Adrenal gland (tissue), 12 donors: ENCODE measurements around the gene DCHS2. TPM values are rescaled to one million over a fixed set of nuclear protein-coding genes. Genes with fewer than 3 reads are reported as not detected.

Source experiments
- DNase-seq, 7 donors: peaks; one replicate each; pipeline ENCODE4 v3.0.0-alpha.2; 2019 to 2020
- H3K27ac ChIP-seq, 5 donors: fragments of 200-600 bp; sonication (generic) in 4 of 5; 1 replicate in 3 of 5; 2 replicates in 2 of 5; pipeline versions ENCODE4 v1.5.1 to v1.8.0; 2016 to 2020; ENCODE audit warnings: mild to moderate bottlenecking in 1 of 5
- H3K27me3 ChIP-seq: fragments of 200-600 bp; 2 replicates; pipeline ENCODE4 v1.8.0; 2021
- H3K36me3 ChIP-seq, 2 donors: fragments of 200-600 bp; replicated peaks in 1 of 2; 1 replicate in 1 of 2; 2 replicates in 1 of 2; pipeline versions ENCODE4 v1.5.1 to v1.8.0; 2018 to 2022
- H3K4me1 ChIP-seq, 2 donors: fragments of 200-600 bp; replicated peaks in 1 of 2; 1 replicate in 1 of 2; 2 replicates in 1 of 2; pipeline versions ENCODE4 v1.5.1 to v1.8.0; 2018 to 2021
- H3K4me3 ChIP-seq, 4 donors: fragments of 200-600 bp; sonication (generic) in 3 of 4; one replicate each; pipeline ENCODE4 v1.5.1; 2016 to 2018
- H3K9me3 ChIP-seq, 3 donors: fragments of 200-600 bp; sonication (generic) in 1 of 3; replicated peaks in 1 of 3; 1 replicate in 2 of 3; 2 replicates in 1 of 3; pipeline versions ENCODE4 v1.5.1 to v1.8.0; 2016 to 2021
- POLR2A ChIP-seq, 2 donors: fragments of 450-650 bp; IDR thresholded peaks; one replicate each; pipeline ENCODE4 v1.6.1; 2017; ENCODE audit warnings: antibody characterized with exemption in 2 of 2, mild to moderate bottlenecking in 2 of 2, moderate library complexity in 1 of 2
- WGBS, 4 donors: extraction: QIAGEN DNeasy Blood & Tissue Kit in 2 of 4; methylation state at CpG; one replicate each; pipeline versions ENCODE4 v1.1.5 to v1.1.7; 2013 to 2017; 5-methylcytosine and 5-hydroxymethylcytosine counted together
- intact Hi-C, 2 donors: fragments of 100-400 bp; cut with DNase I; formaldehyde crosslinking; loops; one replicate each; pipeline versions ENCODE4 v1.14.1 to v1.15.0; 2022 to 2023
- polyA plus RNA-seq, 3 donors: library from polyadenylated mRNA; stranded (reverse); fragments of 200-250 nt in 2 of 3; fragments of 350-450 nt in 1 of 3; fragmentation: Illumina TruSeq in 1 of 3; extraction: RNeasy Lipid Tissue Mini Kit (QIAGEN cat#74804) in 1 of 3; gene quantifications; one replicate each; pipeline ENCODE4 v1.2.3, GENCODE V29; 2013 to 2014
- total RNA-seq, 9 donors: library from RNA; depleted of rRNA in 4 of 9; stranded (reverse); fragments of >200 nt in 4 of 9; fragments of 120-200 nt in 1 of 9; fragmentation: NEBNext Ultra II Directional in 1 of 9; extraction: Animal tissue kit (Norgen Biotek cat#: 25700) in 1 of 9; gene quantifications; one replicate each; pipeline versions ENCODE4 v1.1.0 to v1.2.4, GENCODE V29; 2013 to 2023
- TF ChIP-seq, protein P1 (sequence below), 6 experiments: fragments of 450-650 bp in 4 of 6; fragments of 200-600 bp in 2 of 6; sonication (generic) in 1 of 6; IDR thresholded peaks; 1 replicate in 5 of 6; 2 replicates in 1 of 6; pipeline versions ENCODE4 v1.5.1 to v1.8.0; 2016 to 2021; ENCODE audit warnings: antibody characterized with exemption in 6 of 6, mild to moderate bottlenecking in 2 of 6, moderate library complexity in 1 of 6
- donor health status: healthy with polysubstance abuse.
- donor health status: Bipolar disorder and iron deficiency.
- donor health status: DM: yes; HTN: yes; CAD: no.
- donor health status: DM: no; HTN: no; CAD: no.
- donor health status: DM: no; HTN: no; CAD: no.
- donor health status: DM: yes; HTN: yes; CAD: no.

Gene DCHS2
- total and polyA plus RNA-seq, 12 donors: 0.06 to 3.3 (median 0.78) TPM; not detected in 1

DNA sequence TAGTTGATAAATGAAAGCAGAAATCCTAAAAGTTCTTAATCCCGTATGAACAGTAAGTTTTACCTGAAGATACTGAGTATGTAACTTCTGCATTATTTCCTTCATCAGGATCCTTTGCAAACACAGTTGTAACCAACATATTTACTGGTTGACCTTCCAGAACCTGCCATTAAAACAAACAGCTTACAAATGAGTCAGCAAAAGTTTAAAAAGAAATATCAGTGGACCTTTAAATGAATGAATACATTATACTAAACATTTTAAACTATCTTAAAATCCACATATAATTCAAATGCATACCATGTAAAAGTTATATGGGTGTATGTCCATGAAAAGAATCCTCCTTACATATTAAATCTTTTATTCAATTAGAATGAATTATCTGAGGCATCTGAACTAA, 163.6 kb downstream of the DCHS2 start:
- 56 to 79% (median 58%) methylated on average over 1 of the region's 1 CpG for WGBS, 4 donors
- TF ChIP-seq, protein P1, sequence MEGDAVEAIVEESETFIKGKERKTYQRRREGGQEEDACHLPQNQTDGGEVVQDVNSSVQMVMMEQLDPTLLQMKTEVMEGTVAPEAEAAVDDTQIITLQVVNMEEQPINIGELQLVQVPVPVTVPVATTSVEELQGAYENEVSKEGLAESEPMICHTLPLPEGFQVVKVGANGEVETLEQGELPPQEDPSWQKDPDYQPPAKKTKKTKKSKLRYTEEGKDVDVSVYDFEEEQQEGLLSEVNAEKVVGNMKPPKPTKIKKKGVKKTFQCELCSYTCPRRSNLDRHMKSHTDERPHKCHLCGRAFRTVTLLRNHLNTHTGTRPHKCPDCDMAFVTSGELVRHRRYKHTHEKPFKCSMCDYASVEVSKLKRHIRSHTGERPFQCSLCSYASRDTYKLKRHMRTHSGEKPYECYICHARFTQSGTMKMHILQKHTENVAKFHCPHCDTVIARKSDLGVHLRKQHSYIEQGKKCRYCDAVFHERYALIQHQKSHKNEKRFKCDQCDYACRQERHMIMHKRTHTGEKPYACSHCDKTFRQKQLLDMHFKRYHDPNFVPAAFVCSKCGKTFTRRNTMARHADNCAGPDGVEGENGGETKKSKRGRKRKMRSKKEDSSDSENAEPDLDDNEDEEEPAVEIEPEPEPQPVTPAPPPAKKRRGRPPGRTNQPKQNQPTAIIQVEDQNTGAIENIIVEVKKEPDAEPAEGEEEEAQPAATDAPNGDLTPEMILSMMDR (IDR thresholded peaks at IDR 0.05): no peak
- TF ChIP-seq POLR2A (IDR thresholded peaks at IDR 0.05): no peak
- DNase-seq: no peak
- peaks cover 0 to 4% of the 10 kb centered on the region in 2 donors for H3K4me1 ChIP-seq
- intact Hi-C loops: no loop called here
- no peaks in the 10 kb centered on the region for H3K36me3 ChIP-seq
- H3K4me3 ChIP-seq: no peak overlapping the region
- peaks cover 12% of the 10 kb centered on the region for H3K27me3 ChIP-seq
- no peaks in the 10 kb centered on the region for H3K9me3 ChIP-seq
- H3K27ac ChIP-seq: no peak overlapping the region

DNA sequence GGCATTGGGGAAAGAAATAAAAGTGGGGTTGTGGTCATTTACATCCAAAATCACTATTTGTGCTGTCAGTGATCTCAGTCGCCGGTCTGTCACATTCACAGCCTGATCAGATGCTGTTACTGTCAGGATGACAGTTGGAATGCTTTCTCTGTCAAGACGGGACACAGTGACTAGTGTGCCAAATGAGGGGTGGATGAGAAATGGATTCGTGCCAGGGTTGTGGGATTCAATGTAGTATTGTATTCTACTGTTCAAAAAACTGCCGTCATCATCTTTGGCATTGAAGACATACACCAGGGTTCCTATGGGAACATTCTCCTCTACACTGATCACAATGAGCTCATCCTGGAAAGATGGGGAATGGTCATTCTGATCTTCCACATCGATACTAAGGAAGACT, 171.1 kb downstream of the DCHS2 start:
- Histone ChIP-seq H3K36me3 (no peaks in the 10 kb centered on the region), H3K27me3 (no peaks in the 10 kb centered on the region), H3K9me3 (no peaks in the 10 kb centered on the region), H3K27ac (no peak overlapping the region), H3K4me3 (no peak overlapping the region), H3K4me1 (no peaks in the 10 kb centered on the region)
- 61 to 65% (median 64%) methylated on average over 6 of the region's 6 CpGs for WGBS, 4 donors
- intact Hi-C loops: no loop called here
- DNase-seq: no peak
- no peak for TF ChIP-seq POLR2A (IDR thresholded peaks at IDR 0.05)
- TF ChIP-seq, protein P1 (IDR thresholded peaks at IDR 0.05): no peak

DNA sequence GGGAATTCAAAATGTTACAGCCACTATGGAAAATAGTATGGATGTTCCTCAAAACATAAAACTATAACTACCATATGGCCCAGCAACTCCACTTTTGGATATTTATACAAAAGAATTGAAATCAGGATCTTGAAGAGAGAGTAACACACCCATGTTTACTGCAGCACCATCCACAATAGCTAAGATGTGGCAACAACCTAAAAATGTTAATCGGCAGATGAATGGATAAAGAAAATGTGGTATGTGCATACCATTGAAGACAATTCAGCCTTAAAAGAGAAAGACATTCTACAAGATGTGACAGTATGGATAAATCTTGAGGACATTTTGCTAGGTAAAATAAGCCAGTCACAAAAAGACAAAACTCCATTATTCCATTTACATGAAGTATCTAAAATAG, 171.9 kb downstream of the DCHS2 start:
- 81 to 100% (median 89%) methylated on average over 1 of the region's 1 CpG for WGBS, 4 donors
- H3K4me3 ChIP-seq: no peak overlapping the region
- no peaks in the 10 kb centered on the region for H3K4me1 ChIP-seq
- no peak for DNase-seq
- no peaks in the 10 kb centered on the region for H3K36me3 ChIP-seq
- TF ChIP-seq, protein P1 (IDR thresholded peaks at IDR 0.05): no peak
- no peak for TF ChIP-seq POLR2A (IDR thresholded peaks at IDR 0.05)
- no peaks in the 10 kb centered on the region for H3K27me3 ChIP-seq
- H3K27ac ChIP-seq: no peak overlapping the region
- H3K9me3 ChIP-seq: no peaks in the 10 kb centered on the region
- intact Hi-C loops: no loop called here

DNA sequence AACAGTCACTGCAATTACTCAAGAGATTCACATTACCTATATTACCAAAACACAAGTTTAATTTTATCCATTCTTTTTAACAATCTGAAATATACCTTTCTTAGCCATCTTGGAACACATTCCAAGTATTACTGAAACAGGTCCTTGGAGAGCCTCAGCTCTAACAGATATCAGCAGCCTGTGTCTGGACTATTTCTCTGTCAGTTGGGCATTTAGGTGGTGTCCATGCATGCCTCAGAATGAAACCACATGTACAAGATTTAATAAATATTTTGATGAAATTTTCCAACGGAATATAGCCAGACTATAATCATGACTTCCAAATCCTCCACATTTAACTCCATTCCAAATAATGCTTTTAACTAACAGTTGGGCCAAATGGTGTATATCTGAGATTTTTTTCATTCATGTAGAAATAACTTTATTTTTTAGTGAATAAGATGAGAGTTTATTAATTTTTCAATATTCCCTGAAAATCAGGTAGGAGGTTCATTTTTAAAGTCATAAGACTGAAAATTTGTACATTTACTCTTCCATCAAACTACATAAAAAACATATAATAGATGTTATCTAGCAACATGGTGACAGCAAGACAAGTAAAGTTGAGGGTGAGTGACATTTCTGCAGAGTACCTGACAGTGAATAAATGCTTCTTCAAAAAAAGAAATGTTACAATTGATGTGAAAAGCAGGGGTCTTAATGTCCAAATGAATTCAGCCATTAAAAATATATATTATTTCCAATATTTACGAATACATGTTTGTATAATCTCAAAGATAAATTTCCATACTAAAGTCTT, 174.2 kb downstream of the DCHS2 start:
- no peak overlapping the region for H3K27ac ChIP-seq
- no peaks in the 10 kb centered on the region for H3K27me3 ChIP-seq
- no peak for TF ChIP-seq POLR2A (IDR thresholded peaks at IDR 0.05)
- TF ChIP-seq, protein P1 (IDR thresholded peaks at IDR 0.05): no peak
- H3K4me3 ChIP-seq: no peak overlapping the region
- WGBS, 4 donors: 62 to 76% (median 69%) methylated on average over 2 of the region's 2 CpGs
- H3K36me3 ChIP-seq: no peaks in the 10 kb centered on the region
- no peak for DNase-seq
- no peaks in the 10 kb centered on the region for H3K4me1 ChIP-seq
- no peaks in the 10 kb centered on the region for H3K9me3 ChIP-seq
- intact Hi-C loops: no loop called here
